T1000 (cell line): ENCODE data around the gene KRT85.

Experiments
- DNase-seq: peaks from one replicate; lab custom pipeline; 2025; ENCODE audit warnings: mixed read lengths; lab: John Stamatoyannopoulos, UW

Gene KRT85

DNA sequence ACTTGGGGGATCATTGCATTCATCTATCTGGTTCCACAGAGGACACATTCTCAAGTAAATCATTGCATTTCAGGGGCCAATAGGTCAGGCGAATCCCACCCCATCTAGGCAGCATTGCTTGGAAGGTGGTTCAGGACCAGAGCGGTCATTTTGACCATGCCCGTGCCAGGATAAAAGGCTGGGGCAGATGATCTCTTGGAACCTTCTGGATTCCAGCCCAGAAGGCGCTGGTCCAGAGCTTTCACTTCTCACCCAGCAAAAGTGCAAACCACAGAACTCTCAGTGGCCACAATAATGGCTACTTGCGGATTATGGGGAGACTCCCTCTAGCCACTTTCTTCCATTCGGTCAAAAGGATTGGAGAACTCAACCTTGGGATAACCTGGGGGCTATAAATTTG is 595 bp upstream of the KRT85 start:
- no peak for DNase-seq

DNA sequence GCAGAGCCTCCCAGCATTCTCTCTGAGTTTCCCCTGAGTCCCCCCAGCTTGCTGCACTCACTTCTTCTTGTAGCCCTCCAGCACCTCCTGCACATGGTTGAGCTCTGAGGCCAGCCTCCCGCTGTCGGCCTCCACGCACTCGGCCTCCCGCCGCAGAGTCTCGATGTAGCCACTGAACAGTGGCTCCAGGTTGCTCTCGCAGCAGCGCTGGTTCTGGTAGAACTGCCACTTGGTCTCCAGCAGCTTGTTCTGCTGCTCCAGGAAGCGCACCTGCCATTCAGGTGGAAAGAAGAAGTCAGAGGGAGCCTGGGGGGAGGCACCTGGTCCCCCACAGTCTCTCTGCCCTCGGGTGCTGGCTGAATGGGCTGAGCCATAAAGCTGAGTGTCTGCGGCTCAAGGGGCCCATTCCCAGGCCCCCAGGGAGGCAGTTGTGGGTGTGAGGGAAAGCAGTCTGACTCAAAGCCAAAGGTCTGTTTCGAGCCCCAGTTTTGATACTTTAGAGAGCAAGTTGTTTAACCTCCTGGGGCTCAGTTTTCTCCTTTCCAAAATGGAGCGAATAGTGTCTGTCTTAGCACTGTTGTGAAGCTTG is 2.3 kb downstream of the KRT85 start:
- DNase-seq: no peak

DNA sequence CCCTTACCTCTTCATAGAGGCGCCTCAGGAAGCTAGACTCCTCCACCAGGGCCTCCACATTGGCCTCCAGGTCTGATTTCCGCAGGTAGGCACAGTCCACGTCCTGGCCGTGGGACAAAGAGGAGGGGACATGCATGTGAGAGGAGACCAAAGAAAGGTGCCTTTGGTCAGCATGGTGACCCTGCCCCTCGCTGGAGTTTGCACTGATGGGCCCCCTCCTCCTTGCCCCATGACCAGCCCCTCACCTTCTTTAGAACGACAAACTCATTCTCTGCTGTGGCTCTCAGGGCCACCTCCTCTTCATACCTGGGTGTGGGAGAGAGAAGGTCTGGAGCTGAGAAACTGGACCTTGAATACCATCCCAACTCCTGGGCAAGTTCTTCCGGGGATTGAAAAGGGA is 3.2 kb downstream of the KRT85 start:
- DNase-seq: no peak

DNA sequence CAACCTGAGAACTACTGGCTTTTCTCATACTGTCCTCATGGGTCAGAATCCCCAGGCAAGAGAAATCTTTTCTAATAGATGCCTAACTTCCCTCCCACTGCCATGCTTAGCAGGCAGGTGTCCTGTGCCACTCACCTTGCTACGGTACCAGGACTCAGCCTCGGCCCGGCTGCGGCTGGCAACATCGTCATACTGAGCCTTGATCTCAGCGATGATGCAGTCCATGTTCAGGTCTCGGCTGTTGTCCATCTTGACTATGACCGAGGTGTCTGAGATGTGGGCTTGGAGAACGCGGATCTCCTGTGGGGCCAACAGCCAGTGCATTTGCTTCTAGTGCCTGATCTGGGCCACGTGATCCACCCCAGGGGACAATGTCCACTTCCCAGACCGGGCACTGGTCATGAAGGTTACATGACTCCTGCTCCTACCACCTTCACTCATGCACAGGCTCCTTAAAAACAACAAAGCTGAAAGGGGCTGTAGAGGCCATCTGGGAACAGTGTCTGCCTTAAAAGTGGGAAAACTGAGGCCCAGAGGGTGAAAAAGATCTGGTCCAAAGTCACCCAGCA is 4.1 kb downstream of the KRT85 start:
- no peak for DNase-seq

DNA sequence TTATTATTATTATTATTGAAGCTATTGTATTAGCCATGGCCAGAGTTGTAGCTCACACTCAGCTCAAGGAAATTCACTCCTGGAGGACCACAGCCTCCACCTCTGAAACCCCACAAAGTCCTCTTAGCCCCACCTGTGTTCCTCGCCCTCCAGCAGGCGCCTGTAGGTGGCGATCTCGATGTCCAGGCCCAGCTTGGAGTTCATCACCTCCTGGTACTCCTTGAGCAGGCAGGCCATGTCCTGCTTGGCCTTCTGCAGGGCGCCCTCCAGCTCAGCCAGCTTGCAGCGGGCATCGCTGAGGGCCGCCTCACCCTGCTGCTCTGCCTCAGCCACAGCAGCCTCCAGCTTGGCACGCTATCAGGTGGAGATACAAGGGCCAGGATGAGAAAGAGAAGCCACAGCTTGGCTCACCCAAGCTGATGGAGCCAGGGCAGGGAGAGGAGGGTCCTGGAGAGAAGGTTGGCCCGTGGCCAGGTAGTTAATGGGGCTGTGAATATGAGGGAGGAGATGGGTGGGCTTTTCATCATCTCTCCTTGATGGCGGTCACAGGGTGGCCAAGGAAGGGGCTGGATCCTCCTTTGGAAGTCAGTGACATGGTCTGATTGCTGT is 5.1 kb downstream of the KRT85 start:
- no peak for DNase-seq

DNA sequence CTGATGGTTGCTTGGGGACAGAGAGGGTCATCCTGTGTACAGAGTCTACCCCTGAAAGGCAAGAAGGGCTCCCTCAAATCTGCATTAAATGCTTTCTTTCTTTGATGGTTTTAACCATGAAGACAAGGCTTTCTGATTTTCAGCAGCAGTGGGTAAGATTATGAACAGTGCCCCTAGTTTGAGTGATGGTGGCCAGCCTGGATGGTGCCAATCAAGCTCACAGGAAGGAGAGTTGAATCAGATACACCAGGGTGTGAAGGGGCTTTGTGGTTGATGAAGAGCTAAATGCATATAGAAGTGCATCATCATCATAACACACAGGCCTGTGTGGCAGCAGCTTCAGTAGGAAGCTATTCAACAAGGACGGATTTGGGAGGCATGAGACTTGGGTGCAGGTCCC is 5.7 kb downstream of the KRT85 start:
- DNase-seq: no peak

DNA sequence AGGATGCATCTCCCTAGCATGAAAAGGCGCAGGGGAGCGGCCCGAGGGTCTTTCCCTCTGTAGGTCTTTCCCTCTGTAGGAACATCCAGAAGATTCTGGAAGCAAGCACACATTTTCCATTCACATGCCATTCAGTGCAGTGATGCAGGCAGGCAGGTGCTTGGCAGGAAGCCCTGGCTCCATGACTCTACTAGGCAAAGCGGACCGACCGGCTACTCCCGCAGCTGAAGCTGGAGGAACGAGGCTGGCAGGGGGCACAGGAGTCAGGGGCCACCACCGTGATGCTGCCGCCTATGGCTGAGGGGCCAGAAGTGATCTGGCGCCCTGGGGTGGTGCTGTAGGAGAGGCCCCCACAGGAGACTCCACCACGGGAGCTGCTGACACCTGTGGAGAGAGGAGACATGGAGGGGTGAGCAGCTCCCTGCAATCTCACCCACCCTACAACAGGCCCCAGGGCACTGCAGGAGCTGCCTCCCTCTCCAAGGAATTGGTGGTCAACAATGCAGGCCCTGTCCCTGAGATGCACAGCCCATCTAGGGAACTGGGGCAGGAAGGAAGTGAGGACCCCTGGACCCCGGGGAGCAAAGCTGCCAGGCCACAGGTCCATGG is 6.5 kb downstream of the KRT85 start:
- no peak for DNase-seq

DNA sequence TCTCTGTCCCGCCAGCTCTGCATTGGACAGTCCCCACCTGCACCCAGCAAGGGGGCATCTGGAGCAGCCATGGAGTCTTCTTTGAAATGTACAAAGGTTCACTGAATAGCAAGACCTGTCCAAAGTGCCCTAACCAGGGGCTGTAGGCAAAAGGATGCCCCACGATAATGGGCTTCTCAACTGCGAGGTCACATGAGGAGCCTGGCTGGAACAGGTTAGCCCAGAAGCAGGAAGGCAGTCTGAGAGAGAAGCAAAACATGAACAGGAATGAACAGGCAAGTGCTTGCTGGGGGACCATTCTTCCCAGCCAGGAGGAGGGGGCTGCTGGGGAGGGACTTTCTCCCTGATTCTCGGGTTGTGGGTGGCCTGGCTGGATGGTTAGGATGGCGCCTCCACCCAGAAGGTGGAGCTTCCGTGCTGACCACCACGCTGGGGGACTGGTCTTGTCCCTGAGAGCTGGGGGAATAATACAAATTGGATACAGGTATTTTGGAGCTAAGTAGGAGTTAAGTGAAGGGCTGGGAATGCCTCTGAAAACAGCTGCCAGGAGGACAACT is 7.1 kb downstream of the KRT85 start:
- DNase-seq: no peak

DNA sequence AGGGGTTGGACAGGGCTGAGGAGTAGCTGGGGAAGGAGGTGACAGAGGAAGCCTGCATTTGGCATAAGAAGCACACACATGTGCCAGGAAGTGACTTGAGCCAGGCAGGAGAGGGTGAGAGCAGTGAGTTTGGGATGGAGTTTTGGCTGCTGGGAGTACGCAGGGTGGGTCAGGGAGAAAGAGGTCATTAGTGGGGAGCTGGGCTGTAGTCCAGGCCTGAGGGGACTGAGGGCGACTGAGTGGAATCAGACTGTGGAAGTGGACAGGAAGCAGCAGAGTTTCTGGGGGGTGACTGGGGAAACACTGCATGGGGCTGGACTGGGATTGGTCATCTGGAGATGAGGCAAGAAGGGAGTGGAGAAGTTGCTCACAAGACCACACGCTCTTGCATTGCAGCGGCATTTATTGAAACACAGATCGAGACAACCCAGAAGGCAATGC is 7.6 kb downstream of the KRT85 start:
- DNase-seq: no peak

DNA sequence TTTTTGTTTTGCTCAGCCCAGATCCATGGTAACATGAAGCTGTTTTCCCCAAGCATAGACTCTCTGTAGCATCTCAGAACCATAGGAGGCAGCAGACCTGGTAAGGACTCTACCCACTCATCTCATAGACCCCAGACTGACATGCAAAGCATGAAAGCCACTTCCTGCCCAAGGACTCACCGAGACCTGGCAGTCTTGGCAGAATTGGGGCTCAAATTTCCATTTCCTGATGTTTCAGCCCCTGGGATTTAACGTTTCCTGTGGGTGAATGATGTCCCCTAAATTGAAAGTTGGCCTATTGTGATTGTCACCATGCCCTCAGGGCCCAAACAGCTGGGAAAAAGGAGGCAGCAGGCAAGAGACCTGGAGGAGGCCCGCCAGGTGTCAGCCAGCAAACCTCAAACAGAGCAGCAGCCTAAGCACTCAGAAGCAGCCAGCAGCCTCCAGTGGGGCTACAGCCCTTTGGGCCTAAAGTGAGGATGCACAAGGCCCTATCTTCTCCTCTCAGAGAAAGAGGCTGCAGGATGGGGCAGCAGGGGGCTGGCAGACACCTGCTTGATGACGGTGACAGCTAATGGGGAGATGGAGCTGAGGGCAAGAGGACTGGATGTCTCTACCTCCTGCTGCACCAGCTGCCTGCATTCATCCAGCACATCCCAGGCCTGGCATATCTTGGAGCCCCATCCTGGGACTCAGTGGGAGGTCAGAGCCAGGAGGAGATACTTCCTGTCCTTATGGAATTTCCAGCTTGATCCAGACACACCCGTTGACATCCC is 8.5 kb downstream of the KRT85 start:
- DNase-seq: no peak

DNA sequence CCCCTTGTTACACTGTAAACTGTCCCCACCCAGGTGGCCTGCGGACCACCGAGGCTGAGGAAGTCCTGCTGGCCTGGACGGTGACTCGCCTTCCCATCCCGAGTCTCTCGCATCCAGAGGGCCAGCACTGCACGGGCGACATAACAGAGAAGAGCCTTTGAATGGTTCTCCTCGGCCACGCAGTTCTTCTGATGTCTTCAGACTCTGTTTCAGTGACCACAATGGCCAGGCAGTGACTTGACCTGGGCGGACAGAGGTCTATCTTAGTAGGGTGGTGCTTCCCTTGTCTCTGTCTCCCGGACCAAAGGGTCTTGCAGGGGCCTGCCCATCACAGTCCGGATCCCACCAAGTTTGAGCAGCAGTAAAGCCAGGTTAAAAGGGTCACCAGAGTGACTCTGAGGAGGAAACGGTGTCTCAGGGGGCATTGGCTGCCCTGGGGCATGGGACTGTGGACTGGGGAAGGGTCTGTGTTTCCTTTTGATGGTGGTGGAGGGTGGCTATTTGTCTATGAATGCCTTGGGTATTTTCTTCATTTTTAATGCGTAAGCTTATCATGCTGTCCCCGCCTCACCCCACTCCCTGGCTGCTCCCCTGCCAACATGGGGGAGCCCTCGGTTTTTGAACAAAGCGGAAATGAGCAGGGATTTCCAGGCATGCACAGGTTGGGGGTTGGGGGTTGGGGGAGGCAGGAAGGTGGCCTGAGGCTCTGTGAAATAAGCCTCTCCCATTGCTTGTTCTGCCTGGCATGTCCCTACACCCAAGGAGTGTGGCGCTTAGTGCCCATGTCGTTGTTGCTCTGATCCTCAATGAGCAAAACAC is 10.3 kb downstream of the KRT85 start:
- DNase-seq: no peak

DNA sequence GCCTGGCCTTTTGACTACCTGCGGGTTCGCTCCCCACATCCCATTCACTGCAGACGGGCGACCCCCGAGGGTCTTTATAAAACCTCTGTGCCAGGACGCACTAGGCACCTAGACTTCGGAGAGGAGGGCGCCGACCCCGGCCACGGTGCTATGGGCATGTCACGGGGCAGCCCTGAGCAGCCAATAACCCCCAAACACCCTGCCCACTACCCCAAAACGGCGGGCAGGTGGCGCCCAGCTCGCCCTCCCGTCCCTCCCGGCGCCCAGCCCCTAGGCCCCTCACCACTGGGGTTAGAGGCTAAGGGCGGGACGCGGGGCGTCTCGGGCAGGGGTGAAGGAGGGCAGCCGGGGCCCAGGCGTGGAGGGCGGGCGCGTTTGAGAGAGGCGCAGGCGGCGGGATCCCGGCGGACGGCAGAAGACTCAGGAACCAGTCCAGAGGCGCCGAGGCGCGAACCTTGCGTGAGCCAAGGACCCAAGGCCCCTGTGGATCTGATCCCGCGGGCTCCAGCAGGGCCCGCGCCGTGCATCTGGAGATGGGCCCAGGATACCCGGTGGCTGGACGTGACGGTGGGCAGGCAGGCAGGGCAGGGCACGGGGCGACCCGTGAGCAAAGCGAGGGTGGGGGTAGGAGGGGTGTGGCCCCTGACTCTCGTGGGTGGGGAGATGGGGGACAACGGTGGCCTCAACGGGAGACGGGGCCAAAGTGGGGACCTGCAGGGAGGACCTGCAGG is 11.1 kb downstream of the KRT85 start:
- no peak for DNase-seq

DNA sequence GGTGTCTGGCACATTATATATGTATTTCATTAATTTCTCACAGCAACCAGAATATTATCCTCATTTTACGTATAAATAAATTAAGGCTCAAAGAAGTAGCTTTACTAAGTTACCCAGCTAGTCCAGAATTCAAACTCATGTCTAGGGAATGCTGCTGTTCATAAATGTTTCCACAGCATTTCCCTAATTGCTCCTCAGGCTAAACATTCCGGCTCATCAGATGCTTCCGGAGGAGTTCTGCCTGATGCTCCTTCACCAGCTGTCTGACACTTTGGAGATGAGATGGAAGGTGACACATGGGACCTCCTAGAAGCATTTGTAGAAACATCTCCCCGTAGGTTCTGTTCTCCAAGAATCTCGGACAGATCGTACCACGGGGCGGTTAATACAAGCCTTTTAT is 12.1 kb downstream of the KRT85 start:
- DNase-seq: no peak

DNA sequence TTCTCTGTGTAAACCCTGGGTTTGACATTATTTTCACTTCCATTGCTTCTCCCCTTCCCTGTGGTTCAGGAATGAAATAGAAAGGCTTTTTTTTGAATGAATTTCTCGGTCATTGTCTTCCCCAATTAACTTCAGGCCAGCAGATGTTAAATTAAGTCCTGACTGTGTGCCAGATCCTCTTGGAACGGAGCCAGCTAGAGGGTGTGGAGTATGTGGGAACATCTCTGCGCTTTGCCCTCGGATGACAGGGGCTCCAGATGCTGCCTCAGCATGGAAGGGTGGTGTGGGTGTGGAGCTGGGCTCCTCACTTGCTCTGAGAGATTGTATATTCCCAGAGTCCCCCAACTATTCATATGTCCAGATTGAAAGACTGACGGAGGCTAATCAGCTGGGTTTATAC is 13.1 kb downstream of the KRT85 start:
- DNase-seq: no peak

DNA sequence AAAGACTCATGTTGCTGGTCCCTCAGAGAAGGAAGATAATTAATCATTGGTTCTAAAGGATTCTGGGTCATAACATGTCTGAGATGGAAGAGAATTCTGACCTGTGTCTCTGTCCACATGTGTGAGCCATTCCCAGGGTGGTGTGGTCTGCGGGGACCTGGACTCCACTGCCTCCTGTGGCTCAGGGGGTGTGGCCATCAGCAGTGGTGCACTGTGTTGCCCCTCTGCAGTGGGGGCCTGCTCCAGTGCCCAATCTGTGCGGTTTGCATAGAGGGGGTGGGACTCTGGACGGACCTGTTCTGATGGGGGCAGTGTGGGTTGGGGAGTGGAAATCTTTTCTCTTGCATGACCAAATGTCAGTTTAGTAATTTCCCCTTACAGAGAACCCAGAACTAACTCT is 13.5 kb downstream of the KRT85 start:
- no peak for DNase-seq

DNA sequence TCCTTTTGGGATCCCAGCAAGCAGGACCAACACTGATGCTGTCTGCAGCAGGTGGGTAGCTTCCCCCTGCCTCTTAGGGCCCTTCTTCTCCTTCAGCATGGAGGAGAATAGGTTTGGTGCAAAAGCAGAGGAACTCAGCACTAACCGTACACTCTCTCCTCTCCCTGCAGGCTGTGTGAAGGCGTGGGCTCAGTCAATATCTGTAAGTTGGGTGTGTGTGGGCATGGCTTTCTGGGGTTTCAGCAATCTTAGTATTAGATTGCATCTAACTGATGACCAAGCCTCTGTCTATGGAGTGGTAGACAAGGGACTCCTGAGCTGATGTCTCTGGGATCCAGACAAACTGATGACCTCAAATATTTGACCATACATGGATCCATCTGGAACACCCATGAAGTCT is 14.3 kb downstream of the KRT85 start:
- no peak for DNase-seq

DNA sequence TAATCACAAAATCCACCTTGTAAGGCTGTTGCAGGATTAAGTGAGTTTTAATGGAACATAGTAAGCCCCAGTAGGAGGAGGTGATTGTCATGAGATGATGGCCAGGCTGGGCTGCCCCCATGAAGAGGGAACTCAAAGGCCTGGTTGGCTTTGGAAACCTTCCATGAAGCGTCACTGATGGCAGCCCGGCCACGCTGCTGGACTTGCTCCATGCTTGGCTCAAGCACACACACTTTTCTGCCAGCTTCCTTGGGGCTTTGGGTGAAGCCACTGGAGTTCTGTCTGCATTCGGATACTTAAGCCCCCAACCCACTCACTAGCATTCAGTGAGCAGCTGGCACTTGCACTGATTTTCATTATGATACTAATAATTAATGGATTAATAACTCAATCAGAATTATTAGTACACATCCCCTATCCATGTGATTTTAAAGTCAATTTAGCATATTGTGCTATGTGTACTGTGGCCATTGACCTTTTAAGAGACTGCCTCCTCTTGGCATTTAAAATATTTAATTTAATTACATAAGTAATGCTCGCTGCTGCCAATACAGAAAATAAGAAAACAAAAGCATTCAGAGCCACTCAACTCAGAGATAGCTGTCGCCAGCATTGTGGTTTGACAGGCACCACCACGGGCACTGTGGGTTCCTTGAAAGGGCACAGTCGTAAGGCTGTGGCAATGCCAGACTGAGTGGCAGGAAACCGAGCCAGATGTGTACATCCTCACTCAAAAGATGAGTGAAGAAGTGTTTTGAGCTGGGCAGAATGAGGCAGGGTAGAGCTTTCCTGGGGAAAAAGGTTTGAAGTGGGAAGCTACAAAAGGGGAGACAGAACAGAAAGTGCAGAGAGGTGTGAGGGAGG is 15.9 kb downstream of the KRT85 start:
- DNase-seq: no peak

DNA sequence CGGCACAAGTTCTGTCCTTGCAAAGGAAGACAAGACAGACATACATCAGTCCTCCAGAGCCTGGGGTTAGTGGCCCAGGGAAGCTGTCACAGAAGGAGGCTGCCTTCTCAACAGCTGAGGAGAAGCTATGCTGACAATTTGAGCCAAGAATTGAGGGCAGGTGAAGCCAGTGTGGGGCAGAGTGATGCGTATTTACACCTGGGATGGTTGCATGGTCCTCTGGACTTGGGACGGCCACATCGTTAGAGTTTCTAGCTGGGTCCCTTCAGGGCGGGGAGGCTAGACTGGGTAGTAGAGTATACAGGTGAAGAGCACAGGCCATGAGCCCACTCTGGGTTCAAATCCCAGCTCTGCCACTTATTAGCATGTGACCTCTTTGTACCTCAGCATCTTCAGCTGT is 16.5 kb downstream of the KRT85 start:
- no peak for DNase-seq

DNA sequence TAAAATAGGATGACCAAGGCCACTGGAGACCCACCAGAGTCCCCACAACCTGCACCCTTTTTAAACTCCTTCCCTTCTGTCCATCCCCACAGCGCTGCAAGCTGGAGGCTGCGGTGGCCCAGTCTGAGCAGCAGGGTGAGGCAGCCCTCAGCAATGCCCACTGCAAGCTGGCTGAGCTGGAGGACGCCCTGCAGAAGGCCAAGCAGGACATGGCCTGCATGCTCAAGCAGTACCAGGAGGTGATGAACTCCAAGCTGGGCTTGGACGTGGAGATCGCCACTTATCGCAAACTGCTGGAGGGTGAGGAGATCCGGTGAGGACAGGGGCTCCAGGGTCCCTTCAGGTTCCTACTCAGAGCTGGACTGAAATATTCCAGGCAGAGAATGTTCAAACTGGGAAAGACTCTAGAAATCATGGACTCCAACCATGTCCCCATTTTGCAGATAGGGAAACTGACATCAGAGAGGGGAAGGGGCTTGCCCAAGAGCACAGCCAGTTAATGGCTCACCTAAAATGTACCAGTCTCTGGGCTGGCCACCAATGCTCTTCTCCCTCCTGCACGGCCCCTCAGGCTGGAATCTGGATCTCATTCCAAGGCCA is 17.2 kb downstream of the KRT85 start:
- DNase-seq: no peak
